Astrocyte (in vitro differentiated cells and primary cell): Measurements from ENCODE around the gene ANKRD39. TPM values are rescaled to one million over a fixed set of nuclear protein-coding genes. Genes with fewer than 3 reads are reported as not detected.

Experiments
- DNase-seq: peaks from one replicate; pipeline ENCODE4 v3.0.0-alpha.2; 2010; ENCODE audit warnings: low read depth
- FAIRE-seq: peaks from 2 replicates; lab custom pipeline; 2011; peaks lifted over from hg19 to GRCh38; lab: Jason Lieb, UNC
- H2AFZ ChIP-seq: 2 replicates; pipeline ENCODE4 v1.6.0; 2012; ENCODE audit warnings: low read depth, low read length, inconsistent platforms
- H3K27ac ChIP-seq: 2 replicates; pipeline ENCODE4 v1.5.1; 2011; ENCODE audit warnings: low read depth, low read length, inconsistent platforms
- H3K27me3 ChIP-seq: 2 replicates; pipeline ENCODE4 v1.6.0; 2011; ENCODE audit warnings: low read length, inconsistent platforms; ENCODE audit not compliant: insufficient read depth
- H3K36me3 ChIP-seq: 2 replicates; pipeline ENCODE4 v1.5.1; 2011; ENCODE audit warnings: low read length, inconsistent platforms; ENCODE audit not compliant: insufficient read depth
- H3K4me1 ChIP-seq: 2 replicates; pipeline ENCODE4 v1.5.1; 2011; ENCODE audit warnings: low read length, inconsistent platforms; ENCODE audit not compliant: insufficient read depth
- H3K4me2 ChIP-seq: 2 replicates; pipeline ENCODE4 v1.6.0; 2012; ENCODE audit warnings: low read length, inconsistent platforms
- H3K4me3 ChIP-seq: 2 replicates; pipeline ENCODE4 v1.5.1; 2011; ENCODE audit warnings: low read depth, mild to moderate bottlenecking, low read length, inconsistent platforms; ENCODE audit not compliant: insufficient read depth
- H3K79me2 ChIP-seq: 2 replicates; pipeline ENCODE4 v1.6.0; 2012; ENCODE audit warnings: mild to moderate bottlenecking, low read length, inconsistent platforms; ENCODE audit not compliant: insufficient read depth
- H3K9ac ChIP-seq: 2 replicates; pipeline ENCODE4 v1.6.0; 2012; ENCODE audit warnings: mild to moderate bottlenecking, low read length, inconsistent platforms
- H3K9me3 ChIP-seq: 2 replicates; pipeline ENCODE4 v1.5.1; 2012; ENCODE audit warnings: low read depth, mild to moderate bottlenecking, low read length, inconsistent platforms; ENCODE audit not compliant: insufficient read depth
- H4K20me1 ChIP-seq: 2 replicates; pipeline ENCODE4 v1.6.0; 2012; ENCODE audit warnings: low read length, inconsistent platforms; ENCODE audit not compliant: insufficient read depth
- H3K27ac Mint-ChIP-seq: one replicate; pipeline ENCODE4 v1.8.0; 2021; ENCODE audit warnings: mild to moderate bottlenecking, mixed read lengths; ENCODE audit not compliant: unreplicated experiment
- H3K27me3 Mint-ChIP-seq: one replicate; pipeline ENCODE4 v1.8.0; 2021; ENCODE audit warnings: low read depth, mixed read lengths; ENCODE audit not compliant: unreplicated experiment
- H3K36me3 Mint-ChIP-seq: one replicate; pipeline ENCODE4 v1.8.0; 2021; ENCODE audit warnings: low read depth, mixed read lengths; ENCODE audit not compliant: unreplicated experiment
- H3K4me1 Mint-ChIP-seq: one replicate; pipeline ENCODE4 v1.8.0; 2021; ENCODE audit warnings: low read depth, mixed read lengths; ENCODE audit not compliant: unreplicated experiment
- H3K4me3 Mint-ChIP-seq: one replicate; pipeline ENCODE4 v1.8.0; 2021; ENCODE audit warnings: mild to moderate bottlenecking, moderate library complexity, mixed read lengths; ENCODE audit not compliant: unreplicated experiment
- H3K9me3 Mint-ChIP-seq: one replicate; pipeline ENCODE4 v1.8.0; 2021; ENCODE audit warnings: mild to moderate bottlenecking, mixed read lengths; ENCODE audit not compliant: unreplicated experiment
- EZH2 ChIP-seq: IDR thresholded peaks from 2 replicates; pipeline ENCODE4 v1.6.1; 2012; ENCODE audit warnings: mild to moderate bottlenecking, low read length, inconsistent platforms; ENCODE audit not compliant: insufficient read depth
- total RNA-seq: library from RNA; stranded (reverse); gene quantifications from 2 replicates; pipeline ENCODE4 v1.2.1, GENCODE V29; 2021
- TF ChIP-seq, protein P1 (sequence below): IDR thresholded peaks from 2 replicates; pipeline ENCODE4 v1.5.1; 2011; ENCODE audit warnings: low read depth, mild to moderate bottlenecking, inconsistent platforms, low read length, moderate library complexity; ENCODE audit not compliant: insufficient read depth

The ANKRD39 gene
- total RNA-seq, 1 donor from 2014 or later: 13.7 TPM

DNA sequence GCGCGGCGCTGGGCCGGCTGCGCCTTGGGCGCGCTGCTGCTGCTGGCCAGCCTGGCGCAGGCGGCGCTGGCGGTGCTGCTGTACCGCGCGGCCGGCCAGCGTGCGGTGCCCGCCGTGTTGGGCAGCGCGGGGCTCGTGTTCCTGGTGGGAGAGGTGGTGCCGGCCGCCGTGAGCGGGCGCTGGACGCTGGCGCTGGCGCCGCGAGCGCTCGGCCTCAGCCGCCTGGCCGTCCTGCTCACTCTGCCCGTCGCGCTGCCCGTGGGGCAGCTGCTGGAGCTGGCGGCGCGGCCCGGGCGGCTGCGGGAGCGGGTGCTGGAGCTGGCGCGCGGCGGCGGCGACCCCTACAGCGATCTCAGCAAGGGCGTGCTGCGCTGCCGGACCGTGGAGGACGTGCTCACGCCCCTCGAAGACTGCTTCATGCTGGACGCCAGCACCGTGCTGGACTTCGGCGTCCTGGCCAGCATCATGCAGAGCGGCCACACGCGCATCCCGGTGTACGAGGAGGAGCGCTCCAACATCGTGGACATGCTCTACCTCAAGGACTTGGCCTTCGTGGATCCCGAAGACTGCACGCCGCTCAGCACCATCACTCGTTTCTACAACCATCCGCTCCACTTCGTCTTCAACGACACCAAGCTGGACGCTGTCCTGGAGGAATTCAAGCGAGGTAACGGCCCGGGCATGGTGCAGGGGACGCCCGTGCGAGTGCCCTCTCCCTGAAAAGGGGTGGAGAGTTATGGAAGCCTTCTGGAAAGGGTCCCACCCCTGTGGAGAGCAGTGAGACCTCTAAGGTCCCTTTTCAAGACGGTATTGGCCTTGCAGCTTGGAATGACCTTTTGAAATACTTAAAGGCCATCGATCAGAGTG, 40.7 kb downstream of the ANKRD39 start:
- Histone ChIP-seq H3K27me3 (no peaks in the 10 kb centered on the region), H2AFZ (peak overlapping the region; percentile 81), H3K79me2 (peaks cover 7% of the 10 kb centered on the region), H3K9me3 (no peaks in the 10 kb centered on the region), H3K36me3 (no peaks in the 10 kb centered on the region), H3K4me3 (peak overlapping the region; percentile 55), H3K4me2 (peak overlapping the region; percentile 98), H3K9ac (no peak overlapping the region), H3K4me1 (peaks cover 12% of the 10 kb centered on the region), H3K27ac (no peak overlapping the region), H4K20me1 (peaks cover 47% of the 10 kb centered on the region)
- peaks cover 5% of the 10 kb centered on the region for H3K27me3 Mint-ChIP-seq
- peak overlapping the region; percentile 78 for H3K4me3 Mint-ChIP-seq
- peaks cover 2% of the 10 kb centered on the region for H3K36me3 Mint-ChIP-seq
- no peaks in the 10 kb centered on the region for H3K9me3 Mint-ChIP-seq
- FAIRE-seq (no peak), DNase-seq (peak; percentile 24)
- H3K4me1 Mint-ChIP-seq: peaks cover 2% of the 10 kb centered on the region
- H3K27ac Mint-ChIP-seq: no peak overlapping the region
- TF ChIP-seq EZH2: no peak
- TF ChIP-seq, protein P1, sequence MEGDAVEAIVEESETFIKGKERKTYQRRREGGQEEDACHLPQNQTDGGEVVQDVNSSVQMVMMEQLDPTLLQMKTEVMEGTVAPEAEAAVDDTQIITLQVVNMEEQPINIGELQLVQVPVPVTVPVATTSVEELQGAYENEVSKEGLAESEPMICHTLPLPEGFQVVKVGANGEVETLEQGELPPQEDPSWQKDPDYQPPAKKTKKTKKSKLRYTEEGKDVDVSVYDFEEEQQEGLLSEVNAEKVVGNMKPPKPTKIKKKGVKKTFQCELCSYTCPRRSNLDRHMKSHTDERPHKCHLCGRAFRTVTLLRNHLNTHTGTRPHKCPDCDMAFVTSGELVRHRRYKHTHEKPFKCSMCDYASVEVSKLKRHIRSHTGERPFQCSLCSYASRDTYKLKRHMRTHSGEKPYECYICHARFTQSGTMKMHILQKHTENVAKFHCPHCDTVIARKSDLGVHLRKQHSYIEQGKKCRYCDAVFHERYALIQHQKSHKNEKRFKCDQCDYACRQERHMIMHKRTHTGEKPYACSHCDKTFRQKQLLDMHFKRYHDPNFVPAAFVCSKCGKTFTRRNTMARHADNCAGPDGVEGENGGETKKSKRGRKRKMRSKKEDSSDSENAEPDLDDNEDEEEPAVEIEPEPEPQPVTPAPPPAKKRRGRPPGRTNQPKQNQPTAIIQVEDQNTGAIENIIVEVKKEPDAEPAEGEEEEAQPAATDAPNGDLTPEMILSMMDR: no peak

DNA sequence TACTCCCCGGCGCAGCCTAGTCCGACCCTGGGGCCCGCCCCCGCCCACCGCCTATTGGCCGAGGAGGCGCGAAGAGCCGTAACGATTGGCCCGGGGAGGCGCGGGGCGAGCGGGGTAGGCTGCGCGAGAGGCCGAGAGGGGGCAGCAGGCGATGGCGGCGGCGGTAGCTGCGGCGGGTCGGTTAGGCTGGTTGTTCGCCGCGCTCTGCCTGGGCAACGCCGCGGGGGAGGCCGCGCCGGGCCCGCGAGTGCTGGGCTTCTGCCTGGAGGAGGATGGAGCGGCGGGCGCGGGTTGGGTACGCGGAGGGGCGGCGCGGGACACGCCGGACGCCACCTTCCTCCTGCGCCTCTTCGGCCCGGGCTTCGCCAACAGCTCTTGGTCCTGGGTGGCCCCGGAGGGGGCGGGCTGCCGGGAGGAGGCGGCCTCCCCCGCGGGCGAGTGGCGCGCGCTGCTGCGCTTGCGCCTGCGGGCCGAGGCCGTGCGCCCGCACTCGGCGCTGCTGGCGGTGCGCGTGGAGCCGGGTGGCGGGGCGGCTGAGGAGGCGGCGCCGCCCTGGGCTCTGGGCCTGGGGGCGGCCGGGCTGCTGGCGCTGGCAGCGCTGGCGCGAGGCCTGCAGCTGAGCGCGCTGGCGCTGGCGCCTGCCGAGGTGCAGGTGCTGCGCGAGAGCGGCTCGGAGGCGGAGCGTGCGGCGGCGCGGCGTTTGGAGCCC, 41.5 kb downstream of the ANKRD39 start, which contains the start of gene CNNM3:
CNNM3 (plus strand) TSS at position 142 of the 709 bp plus-strand sequence; CDS start at position 152, 10 bp downstream.
- Mint-ChIP-seq H3K4me3 (peak within 1 kb of the TSS; percentile 81), H3K4me1 (peaks cover 2% of the 10 kb centered on the region), H3K9me3 (no peaks in the 10 kb centered on the region), H3K27ac (no peak within 1 kb of the TSS), H3K27me3 (peaks cover 5% of the 10 kb centered on the region), H3K36me3 (peaks cover 2% of the 10 kb centered on the region)
- Histone ChIP-seq H3K36me3 (no peaks in the 10 kb centered on the region), H3K9me3 (no peaks in the 10 kb centered on the region), H3K79me2 (peaks cover 7% of the 10 kb centered on the region), H3K4me1 (peaks cover 12% of the 10 kb centered on the region), H3K27ac (peak within 1 kb of the TSS; percentile 38), H2AFZ (peak within 1 kb of the TSS; percentile 82), H3K9ac (peak within 1 kb of the TSS; percentile 73), H3K4me3 (peak within 1 kb of the TSS; percentile 69), H4K20me1 (peaks cover 42% of the 10 kb centered on the region), H3K4me2 (peak within 1 kb of the TSS; percentile 98), H3K27me3 (no peaks in the 10 kb centered on the region)
- no peak for FAIRE-seq
- TF ChIP-seq, protein P1: no peak
- no peak for TF ChIP-seq EZH2
- DNase-seq: peak; percentile 85
